ENCODE measurements around the gene LTBP1. TPM values are rescaled to one million over a fixed set of nuclear protein-coding genes. Genes with fewer than 3 reads are reported as not detected.
"Not testable (repeated sequence)": the region's sequence is repeated elsewhere in the genome, so short reads cannot be mapped to it uniquely, and the experiment has no call there.

LTBP1 gene
- total RNA-seq, 1 donor from 2014 or later: 48.4 TPM

DNA sequence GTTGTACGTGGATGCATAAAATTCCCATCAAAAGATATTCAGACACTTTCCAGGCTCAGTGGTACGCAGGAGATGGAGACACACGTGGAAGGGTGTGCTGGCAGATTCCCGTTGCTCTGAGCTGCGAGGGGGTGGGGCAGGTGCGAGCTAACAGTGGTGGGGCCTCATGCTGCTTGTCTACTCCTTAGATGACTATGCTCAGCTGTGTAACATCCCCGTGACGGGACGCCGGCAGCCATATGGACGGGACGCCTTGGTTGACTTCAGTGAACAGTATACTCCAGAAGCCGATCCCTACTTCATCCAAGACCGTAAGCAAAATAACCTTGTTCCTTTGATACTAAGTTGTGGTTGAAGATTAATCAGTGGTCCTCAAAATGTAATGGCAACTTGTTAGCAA is 442.2 kb downstream of the LTBP1 start:
- H3K9me3 ChIP-seq: no peaks in the 10 kb centered on the region
- H3K27ac ChIP-seq: no peak overlapping the region
- H3K36me3 ChIP-seq: peaks cover 0 to 9% of the 10 kb centered on the region in 2 donors
- TF ChIP-seq, protein P1, sequence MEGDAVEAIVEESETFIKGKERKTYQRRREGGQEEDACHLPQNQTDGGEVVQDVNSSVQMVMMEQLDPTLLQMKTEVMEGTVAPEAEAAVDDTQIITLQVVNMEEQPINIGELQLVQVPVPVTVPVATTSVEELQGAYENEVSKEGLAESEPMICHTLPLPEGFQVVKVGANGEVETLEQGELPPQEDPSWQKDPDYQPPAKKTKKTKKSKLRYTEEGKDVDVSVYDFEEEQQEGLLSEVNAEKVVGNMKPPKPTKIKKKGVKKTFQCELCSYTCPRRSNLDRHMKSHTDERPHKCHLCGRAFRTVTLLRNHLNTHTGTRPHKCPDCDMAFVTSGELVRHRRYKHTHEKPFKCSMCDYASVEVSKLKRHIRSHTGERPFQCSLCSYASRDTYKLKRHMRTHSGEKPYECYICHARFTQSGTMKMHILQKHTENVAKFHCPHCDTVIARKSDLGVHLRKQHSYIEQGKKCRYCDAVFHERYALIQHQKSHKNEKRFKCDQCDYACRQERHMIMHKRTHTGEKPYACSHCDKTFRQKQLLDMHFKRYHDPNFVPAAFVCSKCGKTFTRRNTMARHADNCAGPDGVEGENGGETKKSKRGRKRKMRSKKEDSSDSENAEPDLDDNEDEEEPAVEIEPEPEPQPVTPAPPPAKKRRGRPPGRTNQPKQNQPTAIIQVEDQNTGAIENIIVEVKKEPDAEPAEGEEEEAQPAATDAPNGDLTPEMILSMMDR (IDR thresholded peaks at IDR 0.05): no peak
- no peak for TF ChIP-seq POLR2A (IDR thresholded peaks at IDR 0.05)
- no peak for TF ChIP-seq POLR2AphosphoS5 (IDR thresholded peaks at IDR 0.05; ENCODE audit: insufficient read depth in 1 of 2, low read depth in 1 of 2)
- peaks cover 5% of the 10 kb centered on the region for H3K4me1 ChIP-seq
- intact Hi-C loops (cut with DNase I): no loop called here
- H3K4me3 ChIP-seq: no peak overlapping the region
- no peak for DNase-seq (ENCODE audit: extremely low spot score in 2 of 2)
- H3K27me3 ChIP-seq: no peaks in the 10 kb centered on the region

DNA sequence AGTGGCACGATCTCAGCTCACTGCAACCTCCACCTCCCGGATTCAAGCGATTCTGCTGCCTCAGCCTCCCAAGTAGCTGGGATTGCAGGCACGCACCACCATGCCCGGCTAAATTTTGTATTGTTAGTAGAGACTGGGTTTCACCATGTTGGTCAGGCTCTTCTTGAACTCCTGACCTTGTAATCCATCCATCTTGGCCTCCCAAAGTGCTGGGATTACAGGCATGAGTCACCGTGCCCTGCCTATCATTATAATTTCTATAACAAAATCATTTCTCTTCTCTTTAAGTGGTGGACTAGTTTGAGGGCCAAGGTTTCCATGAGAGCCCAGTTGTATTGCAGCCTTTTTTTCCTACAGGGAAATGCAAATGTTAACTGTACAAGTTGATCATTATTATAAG is 442.9 kb downstream of the LTBP1 start:
- DNase-seq (ENCODE audit: extremely low spot score in 2 of 2); H3K36me3 ChIP-seq; H3K27me3 ChIP-seq; H3K4me3 ChIP-seq; H3K9me3 ChIP-seq; intact Hi-C loops (cut with DNase I); H3K27ac ChIP-seq; H3K4me1 ChIP-seq: not testable (repeated sequence)

DNA sequence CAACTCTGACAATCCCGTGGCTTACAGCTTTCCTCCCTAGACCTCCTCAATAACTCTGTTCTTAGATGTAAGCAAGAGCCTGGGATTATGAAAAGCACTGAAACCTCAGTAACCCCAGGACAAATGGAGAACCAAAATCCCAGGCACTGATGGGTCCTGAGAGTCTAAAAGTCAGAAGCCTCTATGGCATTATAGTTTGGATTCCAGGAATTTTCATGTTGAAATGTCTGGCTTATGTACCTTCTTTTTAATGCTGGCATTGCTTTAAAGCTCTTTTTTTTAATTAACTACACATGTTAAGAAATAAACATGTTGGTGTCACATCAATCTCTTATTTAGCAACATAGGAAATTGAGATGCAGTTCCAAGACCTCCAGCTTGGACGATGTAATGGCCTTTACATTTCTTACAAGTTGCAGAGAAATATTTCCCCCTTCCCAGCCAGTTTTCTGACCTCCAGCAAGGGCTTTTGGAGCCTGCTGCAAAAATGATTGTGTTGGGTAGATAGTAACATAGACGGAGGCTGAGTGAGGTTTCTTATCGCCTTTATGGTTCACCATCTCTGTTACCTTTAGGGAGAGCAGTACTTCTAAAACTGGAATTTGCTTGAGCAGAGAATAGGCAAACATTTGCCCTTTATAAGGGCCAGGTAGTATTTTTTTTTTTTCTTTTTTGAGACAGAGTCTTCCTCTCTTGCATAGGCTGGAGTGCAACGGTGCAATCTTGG is 444.9 kb downstream of the LTBP1 start:
- H3K4me3 ChIP-seq: no peak overlapping the region
- DNase-seq (ENCODE audit: extremely low spot score in 2 of 2): no peak
- no peaks in the 10 kb centered on the region for H3K27me3 ChIP-seq
- intact Hi-C loops (cut with DNase I): no loop called here
- no peaks in the 10 kb centered on the region for H3K9me3 ChIP-seq
- no peak overlapping the region for H3K27ac ChIP-seq
- peaks cover 5% of the 10 kb centered on the region for H3K4me1 ChIP-seq
- peaks cover 0 to 9% of the 10 kb centered on the region in 2 donors for H3K36me3 ChIP-seq
- no peak for TF ChIP-seq POLR2AphosphoS5 (IDR thresholded peaks at IDR 0.05; ENCODE audit: insufficient read depth in 1 of 2, low read depth in 1 of 2)
- TF ChIP-seq, protein P1 (IDR thresholded peaks at IDR 0.05): no peak
- no peak for TF ChIP-seq POLR2A (IDR thresholded peaks at IDR 0.05)

DNA sequence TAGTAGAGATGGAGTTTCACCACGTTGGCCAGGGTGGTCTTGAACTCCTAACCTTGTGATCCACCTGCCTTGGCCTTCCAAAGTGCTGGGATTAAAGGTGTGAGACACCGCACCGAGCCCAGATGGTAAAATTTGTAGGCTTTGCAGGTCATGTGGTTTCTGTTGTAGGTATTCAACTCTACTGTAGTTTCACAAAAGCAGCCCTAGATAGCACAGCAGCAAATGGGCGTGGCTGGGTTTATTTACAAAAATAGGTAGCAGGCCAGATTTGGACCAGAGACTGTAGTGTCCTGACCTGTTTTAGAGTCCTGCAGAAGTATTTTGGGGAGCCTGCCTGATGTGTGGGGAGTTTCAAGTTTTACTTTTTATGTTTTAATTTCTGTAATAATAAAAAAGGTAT is 445.6 kb downstream of the LTBP1 start:
- intact Hi-C loops (cut with DNase I): no loop called here
- Histone ChIP-seq H3K27me3 (no peaks in the 10 kb centered on the region), H3K4me3 (no peak overlapping the region), H3K9me3 (no peaks in the 10 kb centered on the region), H3K4me1 (peaks cover 5% of the 10 kb centered on the region), H3K27ac (no peak overlapping the region), H3K36me3 (peaks cover 0 to 9% of the 10 kb centered on the region in 2 donors)
- TF ChIP-seq POLR2AphosphoS5 (IDR thresholded peaks at IDR 0.05; ENCODE audit: insufficient read depth in 1 of 2, low read depth in 1 of 2): no peak
- TF ChIP-seq POLR2A (IDR thresholded peaks at IDR 0.05): no peak
- TF ChIP-seq, protein P1 (IDR thresholded peaks at IDR 0.05): no peak
- DNase-seq (ENCODE audit: extremely low spot score in 2 of 2): no peak

DNA sequence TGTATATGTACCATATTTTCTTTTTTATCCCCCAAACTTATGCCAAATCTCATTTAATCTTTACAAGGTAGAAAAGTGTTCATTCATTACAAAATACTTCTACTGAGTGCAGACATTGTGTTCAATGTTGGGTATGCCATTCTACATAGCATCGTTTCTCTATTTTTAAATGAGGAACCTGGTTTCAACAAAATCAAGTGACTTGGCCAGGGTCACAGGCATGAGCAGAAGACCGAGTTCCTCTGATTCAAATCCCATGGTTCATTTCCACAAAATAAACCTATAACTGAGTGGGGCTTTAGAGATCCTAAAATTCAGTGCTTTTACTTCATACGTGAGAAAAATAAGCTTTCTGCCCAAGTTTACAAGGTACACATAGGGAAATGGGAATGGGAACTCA is 448.3 kb downstream of the LTBP1 start:
- H3K27ac ChIP-seq: no peak overlapping the region
- TF ChIP-seq, protein P1 (IDR thresholded peaks at IDR 0.05): no peak
- TF ChIP-seq POLR2A (IDR thresholded peaks at IDR 0.05): no peak
- no peak for TF ChIP-seq POLR2AphosphoS5 (IDR thresholded peaks at IDR 0.05; ENCODE audit: insufficient read depth in 1 of 2, low read depth in 1 of 2)
- H3K36me3 ChIP-seq: no peaks in the 10 kb centered on the region
- no peaks in the 10 kb centered on the region for H3K27me3 ChIP-seq
- DNase-seq (ENCODE audit: extremely low spot score in 2 of 2): no peak
- intact Hi-C loops (cut with DNase I): no loop called here
- H3K9me3 ChIP-seq: no peaks in the 10 kb centered on the region
- peaks cover 5% of the 10 kb centered on the region for H3K4me1 ChIP-seq
- no peak overlapping the region for H3K4me3 ChIP-seq

All from vagina (tissue), 2 donors.